KBM-7 (cell line): ENCODE results near the gene RETREG1.
"Not testable (repeated sequence)": the region's sequence is repeated elsewhere in the genome, so short reads cannot be mapped to it uniquely, and the experiment has no call there.

Experiments
- DNase-seq: peaks from one replicate; pipeline ENCODE4 v3.0.0-alpha.2; 2015
- in situ Hi-C: fragments of 300-500 bp; cut with MboI; formaldehyde crosslinking; loops from 2 replicates; pipeline ENCODE4 v1.14.3; 2020; ENCODE audit warnings: low sequenced_read_pairs, low pct_unique_long_range_greater_than_20kb, mixed read lengths

Gene RETREG1

GRCh38 chr5:16541592-16541991, 75.2 kb downstream of the RETREG1 start:
- DNase-seq, in situ Hi-C loops: not testable (repeated sequence)

- DNase-seq = no peak
- in situ Hi-C loops = no loop called here
These were observed 76.4 kb downstream of the RETREG1 start for GRCh38 chr5:16540421-16540820.

- DNase-seq = no peak
- in situ Hi-C loops = no loop called here
These were observed 77.6 kb downstream of the RETREG1 start for GRCh38 chr5:16539169-16539666.

GRCh38 chr5:16538006-16538405, 78.8 kb downstream of the RETREG1 start:
- no peak for DNase-seq
- in situ Hi-C loops = no loop called here

- no peak for DNase-seq
- in situ Hi-C loops = no loop called here
These were observed 80.0 kb downstream of the RETREG1 start for GRCh38 chr5:16536818-16537217.

GRCh38 chr5:16536246-16536645, 80.6 kb downstream of the RETREG1 start:
- in situ Hi-C loops = no loop called here
- DNase-seq = no peak

GRCh38 chr5:16534280-16534679, 82.5 kb downstream of the RETREG1 start:
- in situ Hi-C loops = no loop called here

GRCh38 chr5:16531063-16531648, 85.6 kb downstream of the RETREG1 start:
- in situ Hi-C loops = no loop called here
- no peak for DNase-seq

More at GRCh38 chr5:16534280-16534679, 82.5 kb downstream of the RETREG1 start:
- no peak for DNase-seq

- DNase-seq = no peak
- in situ Hi-C loops = no loop called here
These were observed 87.5 kb downstream of the RETREG1 start for GRCh38 chr5:16529306-16529705.

GRCh38 chr5:16528382-16529110, 88.3 kb downstream of the RETREG1 start:
- no peak for DNase-seq
- in situ Hi-C loops = no loop called here

GRCh38 chr5:16525651-16526050, 91.1 kb downstream of the RETREG1 start:
- in situ Hi-C loops = no loop called here
- DNase-seq = no peak

GRCh38 chr5:16524286-16524685, 92.5 kb downstream of the RETREG1 start:
- in situ Hi-C loops = no loop called here
- no peak for DNase-seq

GRCh38 chr5:16521521-16522483, 95.0 kb downstream of the RETREG1 start:
- in situ Hi-C loops = no loop called here
- DNase-seq = no peak

GRCh38 chr5:16520841-16521240, 96.0 kb downstream of the RETREG1 start:
- no peak for DNase-seq
- in situ Hi-C loops = no loop called here

- in situ Hi-C loops = no loop called here
- no peak for DNase-seq
These were observed 97.4 kb downstream of the RETREG1 start for GRCh38 chr5:16519435-16519834.

GRCh38 chr5:16518606-16519005, 98.2 kb downstream of the RETREG1 start:
- in situ Hi-C loops = no loop called here
- DNase-seq = no peak

- in situ Hi-C loops = no loop called here
- DNase-seq = no peak
These were observed 101.3 kb downstream of the RETREG1 start for GRCh38 chr5:16515532-16515931.

GRCh38 chr5:16510098-16510497, 106.7 kb downstream of the RETREG1 start:
- no peak for DNase-seq
- in situ Hi-C loops = no loop called here

GRCh38 chr5:16508730-16509531, 107.9 kb downstream of the RETREG1 start:
- in situ Hi-C loops = no loop called here
- DNase-seq = no peak
